Naive B cell (primary cell): ENCODE measurements around the gene ZFPM1. TPM values are rescaled to one million over a fixed set of nuclear protein-coding genes. Genes with fewer than 3 reads are reported as not detected.

Source experiments
- ATAC-seq, 2 donors: fragments of 150-1000 bp; cut with Tn5 transposase; 2 replicates each; pipeline ENCODE4 v1.10.0; 2021; ENCODE audit warnings: low read depth in 2 of 2, mild to moderate bottlenecking in 2 of 2, moderate library complexity in 2 of 2
- DNase-seq: peaks from one replicate; pipeline ENCODE4 v3.0.0; 2022
- H3K27ac Mint-ChIP-seq, 6 donors: one replicate each; pipeline ENCODE4 v1.8.0; 2020 to 2022; ENCODE audit warnings: mild to moderate bottlenecking in 6 of 6, mixed read lengths in 6 of 6, moderate library complexity in 5 of 6, inconsistent platforms in 2 of 6
- H3K27me3 Mint-ChIP-seq, 3 donors: one replicate each; pipeline ENCODE4 v1.8.0; 2021 to 2022; ENCODE audit warnings: mixed read lengths in 3 of 3, mild to moderate bottlenecking in 1 of 3
- H3K36me3 Mint-ChIP-seq, 2 donors: one replicate each; pipeline ENCODE4 v1.8.0; 2020 to 2022; ENCODE audit warnings: mixed read lengths in 2 of 2, inconsistent platforms in 1 of 2, mild to moderate bottlenecking in 1 of 2
- H3K4me1 Mint-ChIP-seq, 3 donors: one replicate each; pipeline ENCODE4 v1.8.0; 2020 to 2022; ENCODE audit warnings: mixed read lengths in 3 of 3, inconsistent platforms in 1 of 3, mild to moderate bottlenecking in 1 of 3, moderate library complexity in 1 of 3
- H3K4me3 Mint-ChIP-seq, 8 donors: one replicate each; pipeline ENCODE4 v1.8.0; 2020 to 2022; ENCODE audit warnings: mild to moderate bottlenecking in 8 of 8, mixed read lengths in 8 of 8, moderate library complexity in 8 of 8, inconsistent platforms in 2 of 8
- H3K9me3 Mint-ChIP-seq, 7 donors: one replicate each; pipeline ENCODE4 v1.8.0; 2020 to 2022; ENCODE audit warnings: mixed read lengths in 7 of 7, mild to moderate bottlenecking in 5 of 7, inconsistent platforms in 2 of 7, moderate library complexity in 1 of 7
- polyA plus RNA-seq, 6 donors: library from polyadenylated mRNA; unstranded; fragments of 300-500 nt; fragmentation: Illumina TruSeq; gene quantifications; one replicate each; pipeline ENCODE4 v1.2.3, GENCODE V29; 2021; ENCODE audit warnings: low read depth in 6 of 6

Gene ZFPM1
- polyA plus RNA-seq, 6 donors from 2014 or later: 0.09 to 0.46 (median 0.28) TPM

GRCh38 chr16:88412766-88413165 lies 40.3 kb upstream of the ZFPM1 start:
- H3K36me3 Mint-ChIP-seq: no peaks in the 10 kb centered on the region
- peaks cover 0 to 11% (median 0%) of the 10 kb centered on the region in 3 donors for H3K27me3 Mint-ChIP-seq
- DNase-seq (no peak), ATAC-seq (no peak)
- no peaks in the 10 kb centered on the region for H3K9me3 Mint-ChIP-seq
- H3K4me1 Mint-ChIP-seq: peaks cover 0 to 4% (median 0%) of the 10 kb centered on the region in 3 donors
- H3K27ac Mint-ChIP-seq: no peak overlapping the region
- no peak overlapping the region for H3K4me3 Mint-ChIP-seq

- no peak overlapping the region for H3K27ac Mint-ChIP-seq
- ATAC-seq (no peak), DNase-seq (no peak)
- no peaks in the 10 kb centered on the region for H3K36me3 Mint-ChIP-seq
- H3K4me3 Mint-ChIP-seq: no peak overlapping the region
- H3K4me1 Mint-ChIP-seq: no peaks in the 10 kb centered on the region
- H3K27me3 Mint-ChIP-seq: peaks cover 0 to 11% (median 0%) of the 10 kb centered on the region in 3 donors
- H3K9me3 Mint-ChIP-seq: no peaks in the 10 kb centered on the region
Measured at GRCh38 chr16:88413231-88413630, 39.8 kb upstream of the ZFPM1 start.

GRCh38 chr16:88413631-88414030 lies 39.4 kb upstream of the ZFPM1 start:
- H3K27ac Mint-ChIP-seq: no peak overlapping the region
- ATAC-seq (no peak), DNase-seq (no peak)
- no peak overlapping the region for H3K4me3 Mint-ChIP-seq
- H3K9me3 Mint-ChIP-seq: no peaks in the 10 kb centered on the region
- H3K27me3 Mint-ChIP-seq: peaks cover 0 to 14% (median 0%) of the 10 kb centered on the region in 3 donors
- no peaks in the 10 kb centered on the region for H3K4me1 Mint-ChIP-seq
- no peaks in the 10 kb centered on the region for H3K36me3 Mint-ChIP-seq

- no peak for ATAC-seq
- no peak overlapping the region for H3K4me3 Mint-ChIP-seq
- no peaks in the 10 kb centered on the region for H3K36me3 Mint-ChIP-seq
- no peaks in the 10 kb centered on the region for H3K9me3 Mint-ChIP-seq
- no peaks in the 10 kb centered on the region for H3K4me1 Mint-ChIP-seq
- peaks cover 0 to 17% (median 0%) of the 10 kb centered on the region in 3 donors for H3K27me3 Mint-ChIP-seq
- no peak overlapping the region for H3K27ac Mint-ChIP-seq
- DNase-seq: no peak
Measured at GRCh38 chr16:88414521-88415380, 38.3 kb upstream of the ZFPM1 start.

GRCh38 chr16:88415381-88415705 lies 37.7 kb upstream of the ZFPM1 start:
- Mint-ChIP-seq H3K27ac (peak overlapping the region in 1 of 6 donors; percentile 31), H3K27me3 (peaks cover 0 to 17% (median 0%) of the 10 kb centered on the region in 3 donors), H3K9me3 (no peaks in the 10 kb centered on the region), H3K36me3 (no peaks in the 10 kb centered on the region), H3K4me3 (no peak overlapping the region), H3K4me1 (no peaks in the 10 kb centered on the region)
- ATAC-seq (no peak), DNase-seq (no peak)

GRCh38 chr16:88415713-88416323 lies 37.3 kb upstream of the ZFPM1 start:
- Mint-ChIP-seq H3K27ac (peak overlapping the region in 1 of 6 donors; percentile 31), H3K4me1 (no peaks in the 10 kb centered on the region), H3K36me3 (no peaks in the 10 kb centered on the region), H3K27me3 (peaks cover 0 to 17% (median 0%) of the 10 kb centered on the region in 3 donors), H3K9me3 (no peaks in the 10 kb centered on the region), H3K4me3 (no peak overlapping the region)
- ATAC-seq: no peak
- DNase-seq: no peak

- H3K27ac Mint-ChIP-seq: no peak overlapping the region
- DNase-seq (no peak), ATAC-seq (no peak)
- peaks cover 0 to 17% (median 0%) of the 10 kb centered on the region in 3 donors for H3K27me3 Mint-ChIP-seq
- H3K4me1 Mint-ChIP-seq: no peaks in the 10 kb centered on the region
- H3K9me3 Mint-ChIP-seq: no peaks in the 10 kb centered on the region
- no peak overlapping the region for H3K4me3 Mint-ChIP-seq
- H3K36me3 Mint-ChIP-seq: no peaks in the 10 kb centered on the region
Measured at GRCh38 chr16:88416686-88417085, 36.4 kb upstream of the ZFPM1 start.

GRCh38 chr16:88417684-88418476 lies 35.2 kb upstream of the ZFPM1 start:
- ATAC-seq (no peak), DNase-seq (no peak)
- Mint-ChIP-seq H3K4me3 (no peak overlapping the region), H3K36me3 (no peaks in the 10 kb centered on the region), H3K9me3 (peaks cover 0 to 2% (median 0%) of the 10 kb centered on the region in 7 donors), H3K4me1 (peaks cover 0 to 3% (median 3%) of the 10 kb centered on the region in 3 donors), H3K27ac (no peak overlapping the region), H3K27me3 (peaks cover 0 to 10% (median 0%) of the 10 kb centered on the region in 3 donors)

- no peak for DNase-seq
- H3K4me3 Mint-ChIP-seq: no peak overlapping the region
- no peaks in the 10 kb centered on the region for H3K36me3 Mint-ChIP-seq
- H3K9me3 Mint-ChIP-seq: peaks cover 0 to 2% (median 0%) of the 10 kb centered on the region in 7 donors
- H3K4me1 Mint-ChIP-seq: peaks cover 0 to 8% (median 4%) of the 10 kb centered on the region in 3 donors
- no peak overlapping the region for H3K27ac Mint-ChIP-seq
- no peak for ATAC-seq
- H3K27me3 Mint-ChIP-seq: peaks cover 0 to 10% (median 0%) of the 10 kb centered on the region in 3 donors
Measured at GRCh38 chr16:88418869-88419268, 34.2 kb upstream of the ZFPM1 start.

GRCh38 chr16:88419790-88420189 lies 33.3 kb upstream of the ZFPM1 start:
- ATAC-seq (no peak), DNase-seq (no peak)
- H3K9me3 Mint-ChIP-seq: peaks cover 0 to 2% (median 0%) of the 10 kb centered on the region in 7 donors
- H3K4me1 Mint-ChIP-seq: peaks cover under 1 to 8% (median 7%) of the 10 kb centered on the region in 3 donors
- no peaks in the 10 kb centered on the region for H3K36me3 Mint-ChIP-seq
- H3K27me3 Mint-ChIP-seq: peaks cover 0 to 10% (median 0%) of the 10 kb centered on the region in 3 donors
- H3K27ac Mint-ChIP-seq: no peak overlapping the region
- H3K4me3 Mint-ChIP-seq: no peak overlapping the region

- H3K9me3 Mint-ChIP-seq: peaks cover 0 to 2% (median 0%) of the 10 kb centered on the region in 7 donors
- no peak for ATAC-seq
Measured at GRCh38 chr16:88420496-88420895, 32.6 kb upstream of the ZFPM1 start.

GRCh38 chr16:88421301-88421700 lies 31.8 kb upstream of the ZFPM1 start:
- Mint-ChIP-seq H3K4me1 (peaks cover 8 to 13% (median 11%) of the 10 kb centered on the region in 3 donors), H3K36me3 (no peaks in the 10 kb centered on the region), H3K9me3 (peaks cover 0 to 2% (median 0%) of the 10 kb centered on the region in 7 donors), H3K27ac (no peak overlapping the region), H3K27me3 (peaks cover 0 to 8% (median 0%) of the 10 kb centered on the region in 3 donors), H3K4me3 (no peak overlapping the region)
- ATAC-seq (no peak), DNase-seq (no peak)

More at GRCh38 chr16:88420496-88420895, 32.6 kb upstream of the ZFPM1 start:
- DNase-seq: no peak
- H3K27me3 Mint-ChIP-seq: peaks cover 0 to 10% (median 0%) of the 10 kb centered on the region in 3 donors
- H3K4me3 Mint-ChIP-seq: no peak overlapping the region
- H3K27ac Mint-ChIP-seq: no peak overlapping the region
- no peaks in the 10 kb centered on the region for H3K36me3 Mint-ChIP-seq
- peaks cover 8 to 13% (median 11%) of the 10 kb centered on the region in 3 donors for H3K4me1 Mint-ChIP-seq

GRCh38 chr16:88421871-88422433 lies 31.1 kb upstream of the ZFPM1 start:
- no peak overlapping the region for H3K4me3 Mint-ChIP-seq
- DNase-seq: no peak
- peaks cover 0 to 5% (median 0%) of the 10 kb centered on the region in 3 donors for H3K27me3 Mint-ChIP-seq
- H3K4me1 Mint-ChIP-seq: peaks cover 8 to 13% (median 11%) of the 10 kb centered on the region in 3 donors
- no peak overlapping the region for H3K27ac Mint-ChIP-seq
- no peaks in the 10 kb centered on the region for H3K36me3 Mint-ChIP-seq
- H3K9me3 Mint-ChIP-seq: peaks cover 0 to 2% (median 0%) of the 10 kb centered on the region in 7 donors
- ATAC-seq: no peak
